HEK293T (cell line): ENCODE data around the gene DCAF11.

Source experiments
- CTCF ChIA-PET: fragments of 350-600 bp; formaldehyde crosslinking; extraction: SDS; loops from one replicate; lab custom pipeline; 2021; ENCODE audit warnings: antibody characterized with exemption, inconsistent platforms; lab: Yijun Ruan, JAX
- POLR2A ChIA-PET: fragments of 350-600 bp; formaldehyde crosslinking; extraction: SDS; loops from one replicate; lab custom pipeline; 2020; ENCODE audit warnings: antibody characterized with exemption, inconsistent platforms; lab: Yijun Ruan, JAX
- DNase-seq: peaks from one replicate; pipeline ENCODE4 v3.0.0; 2012; ENCODE audit warnings: mixed read lengths; ENCODE audit errors: extremely low spot score
- ARNT ChIP-seq: fragments of 450-650 bp; IDR thresholded peaks from 2 replicates; pipeline ENCODE4 v1.6.1; 2017; ENCODE audit warnings: mild to moderate bottlenecking
- BHLHE40 ChIP-seq: fragments of 450-650 bp; IDR thresholded peaks from 2 replicates; pipeline ENCODE4 v1.6.1; 2016; ENCODE audit warnings: mild to moderate bottlenecking, moderate library complexity, borderline replicate concordance
- CTBP1 ChIP-seq: fragments of 450-650 bp; IDR thresholded peaks from 2 replicates; pipeline ENCODE4 v1.6.1; 2016; ENCODE audit warnings: borderline replicate concordance
- ELF4 ChIP-seq: fragments of 450-650 bp; IDR thresholded peaks from 2 replicates; pipeline ENCODE4 v1.6.1; 2017; ENCODE audit warnings: antibody characterized with exemption
- FOXA1 ChIP-seq: fragments of 450-650 bp; IDR thresholded peaks from 2 replicates; pipeline ENCODE4 v1.6.1; 2016; ENCODE audit warnings: mild to moderate bottlenecking
- FOXK2 ChIP-seq: fragments of 450-650 bp; IDR thresholded peaks from 2 replicates; pipeline ENCODE4 v1.6.1; 2016; ENCODE audit warnings: mild to moderate bottlenecking
- FOXM1 ChIP-seq: fragments of 450-650 bp; IDR thresholded peaks from 2 replicates; pipeline ENCODE4 v1.6.1; 2017; ENCODE audit warnings: mild to moderate bottlenecking, borderline replicate concordance
- HDGF ChIP-seq: fragments of 450-650 bp; IDR thresholded peaks from 2 replicates; pipeline ENCODE4 v1.6.1; 2017; ENCODE audit warnings: antibody characterized with exemption, borderline replicate concordance
- L3MBTL2 ChIP-seq: fragments of 450-650 bp; conservative IDR thresholded peaks from 2 replicates; pipeline ENCODE4 v1.6.1; 2016; ENCODE audit warnings: mild to moderate bottlenecking
- LEF1 ChIP-seq: fragments of 450-650 bp; IDR thresholded peaks from 2 replicates; pipeline ENCODE4 v1.6.1; 2017; ENCODE audit warnings: mild to moderate bottlenecking, borderline replicate concordance
- NFRKB ChIP-seq: fragments of 450-650 bp; IDR thresholded peaks from 2 replicates; pipeline ENCODE4 v1.6.1; 2016; ENCODE audit warnings: mild to moderate bottlenecking, moderate library complexity
- PKNOX1 ChIP-seq: fragments of 450-650 bp; IDR thresholded peaks from 2 replicates; pipeline ENCODE4 v1.6.1; 2016
- SP1 ChIP-seq: fragments of 450-650 bp; IDR thresholded peaks from 2 replicates; pipeline ENCODE4 v1.6.1; 2017
- SUZ12 ChIP-seq: fragments of 450-650 bp; IDR thresholded peaks from 2 replicates; pipeline ENCODE4 v1.6.1; 2016; ENCODE audit warnings: mild to moderate bottlenecking
- TARDBP ChIP-seq: fragments of 450-650 bp; IDR thresholded peaks from 2 replicates; pipeline ENCODE4 v1.6.1; 2016
- ZNF384 ChIP-seq: fragments of 450-650 bp; IDR thresholded peaks from 2 replicates; pipeline ENCODE4 v1.6.1; 2016

The DCAF11 gene

GRCh38 chr14:24137529-24138395 is 23.2 kb downstream of the DCAF11 start:
- POLR2A ChIA-PET, result interaction anchor here (1.0 to 4.0 kb wide), 14 partner anchors 9 to 105 kb away, joined by 3 to 62 read pairs (median 6); partner anchors contain the start of genes CARMIL3, CHMP4A, DCAF11 and IRF9
- TF ChIP-seq BHLHE40 (no peak), CTBP1 (no peak), SUZ12 (no peak), PKNOX1 (no peak), NFRKB (no peak), L3MBTL2 (no peak), FOXM1 (no peak), ARNT (no peak), TARDBP (no peak), FOXK2 (no peak)
- no peak for DNase-seq
- CTCF ChIA-PET, result interaction anchor here (1.6 to 2.6 kb wide), 2 partner anchors 23 to 29 kb away, joined by 6 read pairs; partner anchors contain the start of gene IRF9

DNA sequence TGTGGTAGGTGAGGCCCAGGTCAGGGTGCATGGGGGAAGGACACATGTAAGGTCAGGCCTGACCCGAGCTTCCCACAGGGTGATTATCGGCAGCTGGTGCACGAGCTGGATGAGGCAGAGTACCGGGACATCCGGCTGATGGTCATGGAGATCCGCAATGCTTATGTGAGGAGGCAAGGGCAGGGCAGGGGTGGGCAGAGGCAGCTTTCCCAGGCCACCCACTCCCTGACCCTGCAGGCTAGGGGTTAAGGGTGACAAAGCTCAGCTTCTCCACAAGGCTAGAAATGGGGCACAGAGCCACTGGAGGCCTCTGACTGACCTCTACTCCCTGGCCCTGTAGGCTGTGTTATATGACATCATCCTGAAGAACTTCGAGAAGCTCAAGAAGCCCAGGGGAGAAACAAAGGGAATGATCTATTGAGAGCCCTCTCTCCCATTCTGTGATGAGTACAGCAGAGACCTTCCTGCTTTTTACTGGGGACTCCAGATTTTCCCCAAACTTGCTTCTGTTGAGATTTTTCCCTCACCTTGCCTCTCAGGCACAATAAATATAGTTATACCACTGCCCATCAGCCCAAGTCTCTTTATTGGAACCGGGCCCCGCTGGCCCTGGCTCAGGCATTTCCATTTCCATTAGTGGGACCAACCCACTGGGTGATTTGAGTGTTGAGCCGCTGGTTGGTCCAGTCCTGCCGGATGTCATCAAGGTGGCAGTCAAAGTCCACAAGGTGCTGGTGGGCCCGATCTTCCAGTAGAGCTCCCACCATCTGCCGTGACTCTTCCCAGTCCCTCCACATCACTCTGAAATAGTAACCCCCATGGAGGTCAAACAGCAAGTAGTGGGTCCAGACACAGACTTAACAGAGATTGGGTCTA is 24.1 kb downstream of the DCAF11 start:
- TF ChIP-seq FOXK2, result no peak
- TF ChIP-seq ELF4, result no peak
- no peak for TF ChIP-seq TARDBP
- TF ChIP-seq ZNF384, result no peak
- TF ChIP-seq LEF1, result no peak
- no peak for TF ChIP-seq L3MBTL2
- no peak for TF ChIP-seq SP1
- no peak for TF ChIP-seq HDGF
- TF ChIP-seq BHLHE40, result no peak
- TF ChIP-seq NFRKB, result no peak
- TF ChIP-seq ARNT, result no peak
- TF ChIP-seq SUZ12, result no peak
- TF ChIP-seq CTBP1, result no peak
- no peak for TF ChIP-seq FOXM1
- DNase-seq, result no peak
- ChIA-PET POLR2A (interaction anchor here (0.6 to 4.0 kb wide), 10 partner anchors 8 to 674 kb away, joined by 3 to 34 read pairs (median 4); partner anchors contain the start of genes CHMP4A, DCAF11, IRF9 and NRL), CTCF (interaction anchor here (1.9 to 2.6 kb wide), 2 partner anchors 22 to 30 kb away, joined by 6 read pairs; partner anchors contain the start of gene IRF9)

- POLR2A ChIA-PET, result interaction anchor here (1.1 to 4.0 kb wide), 8 partner anchors 8 to 87 kb away, joined by 3 to 34 read pairs (median 12); partner anchors contain the start of genes CARMIL3, CHMP4A, DCAF11 and IRF9
Measured at GRCh38 chr14:24139272-24139934, 24.8 kb downstream of the DCAF11 start.

DNA sequence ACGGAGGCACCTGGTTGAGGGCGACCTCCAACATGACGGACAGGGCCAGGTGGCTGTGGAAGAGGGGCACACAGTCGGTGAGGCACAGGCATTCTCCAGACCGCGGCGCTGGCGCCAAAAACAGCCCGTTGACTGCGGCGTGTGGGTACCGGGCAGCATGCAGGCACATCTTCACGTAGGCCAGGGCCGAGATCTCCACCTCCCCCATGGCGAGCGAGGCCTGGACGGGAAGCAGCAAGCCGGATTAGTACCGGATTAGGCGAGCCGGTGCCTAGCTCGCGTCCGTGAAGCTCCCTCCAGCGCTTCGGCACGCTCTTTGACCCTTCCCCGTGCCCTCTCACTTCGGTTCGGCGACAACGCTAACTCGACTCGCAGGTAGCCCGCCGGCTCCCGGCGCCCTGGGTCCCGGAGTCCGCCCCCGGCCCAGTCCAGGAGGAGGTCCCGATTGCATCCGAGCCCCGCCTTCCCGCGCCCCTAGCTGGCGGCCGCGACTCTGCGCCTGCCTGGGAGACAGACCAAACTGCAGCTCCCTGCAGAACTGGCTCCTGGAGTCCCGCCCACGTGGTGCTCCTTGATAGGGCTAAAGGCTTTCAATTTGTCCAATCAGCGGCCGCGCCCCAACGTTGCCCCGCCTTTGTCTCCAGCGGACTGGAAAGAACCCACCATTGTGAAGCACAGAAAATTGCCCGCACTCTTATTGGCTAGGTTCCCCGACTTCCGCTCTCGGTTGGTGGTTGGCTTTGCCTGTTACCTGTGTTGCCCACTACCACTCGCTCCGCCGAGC is 26.7 kb downstream of the DCAF11 start, which contains the start of gene EMC9:
Gene EMC9, minus strand, starts transcription at position 495 of the 784 bp plus-strand sequence. Its CDS starts 287 bp downstream, at position 208.
- peak; percentile 91 for DNase-seq
- ChIA-PET CTCF (interaction anchor here (0.6 to 1.2 kb wide), 5 partner anchors 8 to 79 kb away, joined by 4 to 11 read pairs (median 5); partner anchors contain the start of gene IRF9), POLR2A (interaction anchor here (0.6 to 3.0 kb wide), 32 partner anchors 8 to 301 kb away, joined by 3 to 37 read pairs (median 6); partner anchors contain the start of genes CARMIL3, CHMP4A, DCAF11 and FITM1)
- TF ChIP-seq L3MBTL2 (peak; percentile 44; the same call in 1 of the 2 replicates), FOXA1 (no peak), FOXK2 (no peak), ARNT (no peak), ZNF384 (no peak), PKNOX1 (peak; percentile 97), HDGF (0 out of 2 replicates have a peak, but pooled peaks have one; percentile 61), BHLHE40 (no peak), FOXM1 (no peak), TARDBP (no peak), SUZ12 (no peak), NFRKB (no peak), ELF4 (peak; percentile 58), CTBP1 (no peak), LEF1 (no peak), SP1 (no peak)

More at GRCh38 chr14:24139272-24139934, 24.8 kb downstream of the DCAF11 start:
- TF ChIP-seq BHLHE40, result no peak
- TF ChIP-seq LEF1, result no peak
- TF ChIP-seq NFRKB, result no peak
- no peak for TF ChIP-seq HDGF
- no peak for TF ChIP-seq FOXK2
- TF ChIP-seq FOXM1, result no peak
- TF ChIP-seq FOXA1, result no peak
- no peak for TF ChIP-seq ARNT
- no peak for TF ChIP-seq PKNOX1
- TF ChIP-seq ZNF384, result no peak
- TF ChIP-seq SUZ12, result no peak
- DNase-seq, result no peak
- CTCF ChIA-PET, result interaction anchor here (1.9 to 2.6 kb wide), 2 partner anchors 21 to 31 kb away, joined by 6 read pairs; partner anchors contain the start of gene IRF9
